ENCODE results near the gene CNOT4.

The CNOT4 gene

GRCh38 chr7:135317676-135318325 is 192.1 kb downstream of the CNOT4 start:
- DNase-seq = no peak

DNA sequence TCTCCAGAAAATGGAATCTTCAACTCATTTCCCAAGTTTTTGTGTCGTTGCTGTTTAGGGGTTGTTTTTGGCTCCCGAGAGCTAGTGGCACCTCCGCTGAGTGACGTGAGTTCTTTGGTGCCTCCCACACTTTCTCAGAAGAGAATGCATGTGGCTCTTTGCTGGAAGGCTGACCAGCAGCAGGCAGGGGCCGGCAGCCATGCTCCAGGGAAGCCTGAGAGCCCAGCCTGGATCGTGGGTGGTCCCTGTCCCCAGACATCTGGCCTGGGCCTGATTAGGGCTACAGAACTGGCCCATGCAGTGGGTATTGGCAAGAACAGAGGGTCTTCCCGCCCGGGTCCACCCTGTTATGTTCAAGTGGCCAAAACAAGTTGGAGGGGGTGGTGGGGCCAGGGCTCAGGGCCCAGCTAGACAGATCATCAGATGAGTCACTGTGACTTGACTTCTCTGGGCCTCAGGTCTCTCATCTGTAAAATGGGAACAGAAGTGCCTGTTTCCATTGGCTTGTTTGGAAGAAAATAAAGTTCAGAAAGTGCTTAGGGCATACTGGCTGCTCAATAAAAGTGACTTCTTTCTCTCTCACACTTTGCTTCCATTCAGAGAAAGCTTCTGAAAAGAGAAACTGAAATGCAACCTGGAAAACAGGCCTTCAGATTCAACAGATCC is 193.1 kb downstream of the CNOT4 start:
- no peak for DNase-seq

- DNase-seq = no peak
These were observed 195.9 kb downstream of the CNOT4 start for GRCh38 chr7:135313971-135314370.
